HG03045 (cell line): ENCODE results near the gene DOCK1.

ENCODE experiments used
- ATAC-seq: cut with Tn5 transposase; IDR thresholded peaks from one replicate; pipeline ENCODE4 v1.9.1; 2021; ENCODE audit warnings: mild to moderate bottlenecking, moderate library complexity; ENCODE audit not compliant: unreplicated experiment

Gene DOCK1

GRCh38 chr10:127485153-127485857 is 580.1 kb downstream of the DOCK1 start:
- no peak for ATAC-seq

DNA sequence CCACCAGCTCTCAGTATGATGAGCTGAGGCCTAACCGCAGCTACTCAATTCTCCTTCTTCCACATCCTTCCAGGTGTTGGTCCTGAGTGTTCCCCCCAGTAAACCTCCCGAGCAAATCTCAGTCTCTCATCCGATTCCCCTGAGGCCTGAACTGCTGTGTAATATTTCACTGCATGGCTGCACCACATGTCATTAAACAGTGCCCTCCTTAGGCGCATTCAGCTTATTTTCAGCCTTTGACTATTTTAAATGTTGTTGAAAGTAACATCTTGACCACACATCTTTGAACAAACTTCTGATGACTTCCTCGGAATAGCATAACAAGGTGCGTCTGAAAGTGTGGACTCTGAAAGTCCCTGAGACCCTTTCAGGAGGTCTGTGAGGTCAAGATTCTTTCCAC is 581.1 kb downstream of the DOCK1 start:
- no peak for ATAC-seq

- no peak for ATAC-seq
Measured at GRCh38 chr10:127492607-127493250, 587.5 kb downstream of the DOCK1 start.

DNA sequence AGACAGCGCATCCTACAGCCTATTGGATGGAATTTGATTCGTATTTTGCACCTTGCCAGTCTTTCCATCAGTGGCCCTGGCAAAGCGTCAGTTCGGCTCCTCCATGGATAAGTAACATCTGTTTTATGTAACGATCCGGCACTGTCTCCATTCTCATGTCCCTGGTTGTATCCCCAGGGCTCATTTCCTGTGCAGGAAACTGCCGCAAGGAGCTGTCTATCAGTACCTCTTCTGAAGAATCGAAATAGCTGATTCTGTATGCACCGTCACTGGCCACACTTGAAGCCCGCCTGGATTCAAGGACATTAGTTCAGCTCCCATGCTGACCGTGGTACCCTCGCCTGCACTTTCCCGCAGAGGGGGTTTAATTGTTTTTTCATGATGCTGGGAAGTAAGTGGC is 590.8 kb downstream of the DOCK1 start:
- no peak for ATAC-seq

DNA sequence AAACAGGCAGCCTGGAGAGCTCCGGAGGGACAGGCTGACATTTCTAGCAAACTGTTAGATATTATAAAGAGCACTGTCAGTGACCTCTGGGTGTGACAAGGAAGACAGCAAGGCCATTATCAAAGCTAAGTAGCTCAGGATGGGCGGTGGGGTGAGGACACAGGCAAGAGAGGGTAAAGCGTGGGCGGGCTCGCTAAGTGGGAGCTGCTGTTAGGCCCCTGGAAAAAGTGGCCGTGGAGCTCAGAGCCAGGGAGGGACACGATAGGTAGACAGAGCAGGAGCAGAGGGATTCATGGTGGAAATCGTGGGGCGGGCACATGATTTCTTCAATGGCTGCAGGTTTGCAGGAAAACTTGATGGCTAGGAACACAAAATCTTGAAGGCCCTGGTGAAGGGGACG is 592.5 kb downstream of the DOCK1 start:
- ATAC-seq, result no peak

DNA sequence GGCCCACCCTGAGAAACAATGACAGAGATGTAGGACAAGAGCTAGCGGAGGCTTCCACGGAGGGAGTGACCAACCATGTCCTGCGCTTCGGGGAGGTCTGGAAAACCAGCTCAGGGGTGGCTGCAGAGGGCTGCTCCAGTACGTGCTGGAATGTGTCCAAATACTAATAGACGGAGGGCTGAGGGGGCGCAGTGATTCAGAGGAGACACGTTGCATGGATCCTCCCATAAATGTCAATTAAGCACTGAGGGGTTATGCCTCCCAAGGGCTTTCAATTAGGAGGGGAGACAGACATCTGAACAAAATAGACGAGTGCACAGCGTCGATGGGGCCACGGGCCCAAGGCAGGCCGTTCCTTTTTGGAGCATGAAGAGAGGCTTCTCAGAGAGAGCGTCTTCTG is 592.9 kb downstream of the DOCK1 start:
- no peak for ATAC-seq

DNA sequence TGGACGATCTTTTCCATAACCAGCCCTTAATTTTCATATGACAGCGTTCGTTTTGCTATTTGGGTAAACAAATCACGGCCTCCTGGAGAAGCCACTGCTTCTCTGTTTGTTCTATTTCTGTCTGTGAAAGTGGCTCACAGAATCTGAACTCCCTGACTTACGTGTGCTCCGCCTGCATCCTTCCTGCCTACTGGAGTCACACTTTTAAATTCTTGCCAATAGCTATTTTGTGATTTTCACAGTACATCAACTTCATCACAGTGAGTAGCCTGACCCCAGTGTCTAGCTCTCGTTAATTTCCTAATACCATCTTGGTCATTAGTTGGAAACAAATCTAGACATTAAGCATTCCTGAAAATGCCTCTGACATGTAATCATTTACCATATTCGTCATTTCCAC is 594.9 kb downstream of the DOCK1 start:
- ATAC-seq, result no peak
